HepG2 (cell line): ENCODE measurements around the gene HOXA5. TPM values are rescaled to one million over a fixed set of nuclear protein-coding genes. Genes with fewer than 3 reads are reported as not detected.

Experiments used
- ATAC-seq: fragments of 200-7000 bp; cut with Tn5 transposase; 3 replicates; pipeline ENCODE4 v1.9.1; 2020; ENCODE audit warnings: mild to moderate bottlenecking, moderate library complexity
- BruUV-seq: library from RNA; stranded (reverse); fragments of 400-500 nt; replicated peaks from 2 replicates; lab custom pipeline; 2021; lab: Mats Ljungman, UMichigan
- CTCF ChIA-PET: fragments of 300-600 bp; formaldehyde crosslinking; extraction: SDS; loops from one replicate; lab custom pipeline; 2021; ENCODE audit warnings: low total read pairs, inconsistent platforms, low intra/inter-chr PET ratio; lab: Yijun Ruan, JAX
- POLR2A ChIA-PET: fragments of 350-600 bp; sonication (Branson Sonifier 250); formaldehyde crosslinking; loops from one replicate; lab custom pipeline; 2020; ENCODE audit warnings: antibody characterized with exemption, inconsistent platforms; lab: Yijun Ruan, JAX
- DNase-seq: peaks from one replicate; pipeline ENCODE4 v3.0.0-alpha.2; 2015; ENCODE audit warnings: low spot score
- FAIRE-seq: peaks from 3 replicates; lab custom pipeline; 2011; peaks lifted over from hg19 to GRCh38; lab: Jason Lieb, UNC
- H2AFZ ChIP-seq: one replicate; pipeline ENCODE4 v1.6.1; 2011; ENCODE audit warnings: low read length, inconsistent platforms
- H3K27ac ChIP-seq: fragments of 300-600 bp; 3 replicates; pipeline ENCODE4 v1.8.0; 2011; ENCODE audit warnings: mixed run types, mild to moderate bottlenecking, mixed read lengths, low read length, inconsistent platforms; ENCODE audit not compliant: insufficient read depth; ENCODE audit errors: extremely low read length
- H3K27me3 ChIP-seq, 2 experiments: fragments of 200-600 bp in 1 of 2; 2 replicates in 1 of 2; 3 replicates in 1 of 2; pipeline versions ENCODE4 v1.6.0 to v1.8.0; 2011; ENCODE audit warnings: low read length in 2 of 2, mild to moderate bottlenecking in 2 of 2, moderate library complexity in 2 of 2, inconsistent platforms in 1 of 2; ENCODE audit not compliant: insufficient read depth in 2 of 2, control insufficient read depth in 1 of 2
- H3K36me3 ChIP-seq, 2 experiments: fragments of 200-600 bp in 1 of 2; replicated peaks in 1 of 2; 2 replicates in 1 of 2; 3 replicates in 1 of 2; pipeline versions ENCODE4 v1.5.1 to v1.8.0; 2011; ENCODE audit warnings: low read length in 2 of 2, inconsistent platforms in 1 of 2; ENCODE audit not compliant: insufficient read depth in 2 of 2, control insufficient read depth in 1 of 2
- H3K4me1 ChIP-seq: 2 replicates; pipeline ENCODE4 v1.5.1; 2012; ENCODE audit warnings: low read length, inconsistent platforms; ENCODE audit not compliant: insufficient read depth
- H3K4me2 ChIP-seq: 2 replicates; pipeline ENCODE4 v1.6.0; 2011; ENCODE audit warnings: low read depth, low read length, inconsistent platforms
- H3K4me3 ChIP-seq, 3 experiments: fragments of 200-600 bp in 1 of 3; sonication (generic), shearing (Covaris generic) in 1 of 3; replicated peaks in 1 of 3; 2 replicates each; pipeline ENCODE4 v1.5.1; 2011 to 2016; ENCODE audit warnings: low read length in 3 of 3, inconsistent platforms in 2 of 3, low read depth in 2 of 3, mild to moderate bottlenecking in 2 of 3, control low read depth in 1 of 3, mixed read lengths in 1 of 3; ENCODE audit not compliant: insufficient read depth in 1 of 3
- H3K79me2 ChIP-seq: one replicate; pipeline ENCODE4 v1.6.1; 2011; ENCODE audit warnings: low read length, inconsistent platforms; ENCODE audit not compliant: insufficient read depth
- H3K9ac ChIP-seq: 2 replicates; pipeline ENCODE4 v1.6.0; 2011; ENCODE audit warnings: mild to moderate bottlenecking, low read depth, low read length, inconsistent platforms; ENCODE audit not compliant: insufficient read depth
- H3K9me3 ChIP-seq: 2 replicates; pipeline ENCODE4 v1.5.1; 2012; ENCODE audit warnings: mild to moderate bottlenecking, low read length
- H4K20me1 ChIP-seq: 2 replicates; pipeline ENCODE4 v1.6.0; 2011; ENCODE audit warnings: inconsistent platforms, mild to moderate bottlenecking, low read length, moderate library complexity; ENCODE audit not compliant: insufficient read depth
- FOXC1 ChIP-seq: sonication (generic); formaldehyde crosslinking; IDR thresholded peaks from 2 replicates; pipeline ENCODE4 v1.8.0; 2022; ENCODE audit warnings: mild to moderate bottlenecking, missing genetic modification reagents, borderline replicate concordance
- HHEX ChIP-seq: IDR thresholded peaks from 2 replicates; pipeline ENCODE4 v1.6.1; 2016; ENCODE audit warnings: control low read depth
- MAFF ChIP-seq: IDR thresholded peaks from 2 replicates; pipeline ENCODE4 v1.6.1; 2011; ENCODE audit warnings: low read depth, low read length, improper control_type of control experiment
- MIXL1 ChIP-seq: IDR thresholded peaks from 2 replicates; pipeline ENCODE4 v1.6.1; 2016
- SMARCC2 ChIP-seq: fragments of 450-650 bp; IDR thresholded peaks from 2 replicates; pipeline ENCODE4 v1.6.1; 2017; ENCODE audit warnings: antibody characterized with exemption, mild to moderate bottlenecking
- SP140L ChIP-seq: sonication (generic); formaldehyde crosslinking; IDR thresholded peaks from 2 replicates; pipeline ENCODE4 v1.4.0; 2020; ENCODE audit warnings: missing genetic modification reagents, borderline replicate concordance
- ZFP62 ChIP-seq: sonication (generic); formaldehyde crosslinking; IDR thresholded peaks from 2 replicates; pipeline ENCODE4 v1.4.0; 2020; ENCODE audit warnings: missing genetic modification reagents
- ZNF3 ChIP-seq: IDR thresholded peaks from 2 replicates; pipeline ENCODE4 v1.7.0; 2017; ENCODE audit warnings: inconsistent platforms
- ZNF543 ChIP-seq: sonication (generic); formaldehyde crosslinking; IDR thresholded peaks from 2 replicates; pipeline ENCODE4 v1.4.0; 2020; ENCODE audit warnings: mild to moderate bottlenecking, missing genetic modification reagents
- ZNF782 ChIP-seq: sonication (generic); formaldehyde crosslinking; IDR thresholded peaks from 2 replicates; pipeline ENCODE4 v1.4.0; 2020; ENCODE audit warnings: missing genetic modification reagents, mild to moderate bottlenecking, borderline replicate concordance
- WGBS: methylation state at CpG from one replicate; pipeline ENCODE4 v1.1.6; 2017; ENCODE audit warnings: low lambda C conversion rate; 5-methylcytosine and 5-hydroxymethylcytosine counted together
- in situ Hi-C: cut with HindIII; loops from 2 replicates; pipeline ENCODE4 v1.10.0; 2017; ENCODE audit warnings: low pct_unique_long_range_greater_than_20kb; ENCODE audit not compliant: extremely low pct_ligation_motif_present
- intact Hi-C: fragments of 100-400 bp; cut with micrococcal nuclease; formaldehyde crosslinking; loops from one replicate; pipeline ENCODE4 v1.10.0; 2022; ENCODE audit not compliant: unreplicated experiment
- polyA plus RNA-seq, 8 experiments: library from polyadenylated mRNA; depleted of rRNA in 3 of 8; stranded (reverse) in 7 of 8; unstranded in 1 of 8; fragments of >200 nt; fragmentation: Illumina TruSeq in 4 of 8; extraction: Trizol in 4 of 8; gene quantifications; 2 replicates each; pipeline versions ENCODE4 v1.2.1 to v1.2.3, GENCODE V29; 2011 to 2016; ENCODE audit warnings: low read depth in 4 of 8, missing spikeins in 1 of 8, mixed read lengths in 1 of 8; ENCODE audit not compliant: insufficient read depth in 1 of 8
- total RNA-seq, 5 experiments: library from RNA; depleted of rRNA; stranded (reverse); fragments of >200 nt; fragmentation: Illumina TruSeq; extraction: Trizol; gene quantifications; 2 replicates each; pipeline ENCODE4 v1.2.3, GENCODE V29; 2016; ENCODE audit warnings: low read depth in 1 of 5
- TF ChIP-seq, protein P1 (sequence below): sonication (generic); formaldehyde crosslinking; IDR thresholded peaks from 2 replicates; pipeline ENCODE4 v1.4.0; 2020; ENCODE audit warnings: missing genetic modification reagents
- TF ChIP-seq, protein P2 (sequence below): sonication (generic); formaldehyde crosslinking; IDR thresholded peaks from 2 replicates; pipeline ENCODE4 v1.5.0; 2020; ENCODE audit warnings: missing genetic modification reagents
- TF ChIP-seq, protein P3 (sequence below): sonication (generic); formaldehyde crosslinking; IDR thresholded peaks from 2 replicates; pipeline ENCODE4 v1.5.1; 2020; ENCODE audit warnings: mild to moderate bottlenecking, missing genetic modification reagents, moderate library complexity

The HOXA5 gene
- total and polyA plus RNA-seq, 2 of the 13 experiments (the other 11 are each of a cell fraction or from before 2014, with no cell fraction given) = 3.2 to 3.6 TPM

DNA sequence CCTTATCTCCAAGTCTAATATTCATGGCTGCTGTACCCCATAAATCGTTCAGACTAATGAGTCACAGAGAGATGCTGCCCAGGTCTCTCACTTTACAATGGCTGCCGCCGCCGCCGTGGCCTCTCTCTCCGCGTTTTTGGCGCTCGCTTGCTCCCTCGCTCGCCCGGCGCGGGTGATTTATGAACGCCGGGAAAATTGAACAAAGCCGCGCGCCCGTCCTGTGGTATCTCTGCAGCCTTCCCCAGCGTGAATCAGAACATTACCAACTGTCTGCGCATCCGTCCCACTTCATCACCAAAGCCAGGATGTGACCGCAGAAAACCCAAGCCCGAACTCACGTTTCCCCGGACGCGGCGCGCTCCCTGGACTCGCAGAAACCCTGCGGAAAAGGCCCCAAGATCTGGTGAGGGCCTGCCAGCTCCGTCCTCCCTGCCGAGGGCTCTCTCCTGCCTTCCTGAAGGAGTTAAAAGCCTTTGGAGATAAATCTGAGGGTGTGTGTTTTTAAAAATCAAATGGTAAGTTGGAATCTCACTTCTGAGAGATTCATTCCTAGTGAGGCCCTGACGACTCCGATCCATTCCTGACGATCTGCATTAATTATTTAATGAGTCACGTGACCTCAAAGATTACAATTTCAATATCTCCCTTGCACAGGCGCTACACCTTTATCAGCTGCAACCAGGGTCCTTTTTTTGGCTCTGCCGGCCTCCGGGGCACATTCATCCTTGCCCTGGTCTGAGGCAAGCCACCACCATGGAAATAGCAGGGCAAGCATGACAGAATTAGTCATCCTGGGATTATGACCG lies 19.2 kb downstream of the HOXA5 start (continued):
- TF ChIP-seq ZNF782 (CRISPR knock-in tag) = no peak
- TF ChIP-seq, protein P1, sequence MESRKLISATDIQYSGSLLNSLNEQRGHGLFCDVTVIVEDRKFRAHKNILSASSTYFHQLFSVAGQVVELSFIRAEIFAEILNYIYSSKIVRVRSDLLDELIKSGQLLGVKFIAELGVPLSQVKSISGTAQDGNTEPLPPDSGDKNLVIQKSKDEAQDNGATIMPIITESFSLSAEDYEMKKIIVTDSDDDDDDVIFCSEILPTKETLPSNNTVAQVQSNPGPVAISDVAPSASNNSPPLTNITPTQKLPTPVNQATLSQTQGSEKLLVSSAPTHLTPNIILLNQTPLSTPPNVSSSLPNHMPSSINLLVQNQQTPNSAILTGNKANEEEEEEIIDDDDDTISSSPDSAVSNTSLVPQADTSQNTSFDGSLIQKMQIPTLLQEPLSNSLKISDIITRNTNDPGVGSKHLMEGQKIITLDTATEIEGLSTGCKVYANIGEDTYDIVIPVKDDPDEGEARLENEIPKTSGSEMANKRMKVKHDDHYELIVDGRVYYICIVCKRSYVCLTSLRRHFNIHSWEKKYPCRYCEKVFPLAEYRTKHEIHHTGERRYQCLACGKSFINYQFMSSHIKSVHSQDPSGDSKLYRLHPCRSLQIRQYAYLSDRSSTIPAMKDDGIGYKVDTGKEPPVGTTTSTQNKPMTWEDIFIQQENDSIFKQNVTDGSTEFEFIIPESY (CRISPR knock-in tag) = no peak
- TF ChIP-seq MIXL1 (CRISPR knock-in tag) = no peak
- no peak for TF ChIP-seq SMARCC2
- no peak for TF ChIP-seq ZNF543 (CRISPR knock-in tag)
- TF ChIP-seq ZFP62 = no peak
- TF ChIP-seq HHEX (CRISPR knock-in tag) = no peak
- no peak for TF ChIP-seq SP140L

DNA sequence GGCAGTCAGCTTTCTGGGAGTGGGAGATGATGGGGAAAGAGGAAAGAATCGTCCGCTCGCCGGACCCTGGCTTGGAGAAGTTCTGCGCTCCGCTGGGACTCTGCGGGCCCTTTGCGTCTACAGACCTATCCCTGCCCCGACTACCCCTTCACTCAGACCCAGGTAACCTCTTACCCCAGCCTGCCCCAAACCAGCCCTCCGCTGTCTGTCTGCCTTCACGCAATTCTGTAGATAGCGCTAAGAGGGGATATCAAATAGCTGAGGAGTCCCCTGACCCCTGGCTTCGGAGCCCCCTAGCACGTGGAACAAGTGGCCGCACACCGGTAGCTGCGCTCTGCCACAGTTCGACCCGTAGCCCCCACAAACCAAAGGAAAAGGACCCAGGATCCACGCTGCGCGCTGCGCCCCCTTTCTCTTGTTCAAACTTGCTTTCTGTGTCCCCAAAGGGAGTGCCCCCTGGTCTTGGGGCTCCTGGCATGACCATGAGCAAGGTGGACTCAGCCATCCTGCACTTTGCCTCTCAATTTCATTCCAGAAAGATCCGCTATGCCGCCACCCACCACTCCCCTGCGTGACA lies 19.9 kb downstream of the HOXA5 start:
- peak overlapping the region; percentile 87 for H3K4me2 ChIP-seq
- no TSS peak for BruUV-seq
- H3K9me3 ChIP-seq = no peaks in the 10 kb centered on the region
- FAIRE-seq (no peak), DNase-seq (no peak), ATAC-seq (no peak)
- H3K27me3 ChIP-seq = no peaks in the 10 kb centered on the region; a peak in 1 of 5 replicates
- H3K27ac ChIP-seq = peak overlapping the region; percentile 96
- peaks cover 6% of the 10 kb centered on the region; the same call in 1 of the 2 replicates for H4K20me1 ChIP-seq
- in situ Hi-C loops = no loop called here
- intact Hi-C loops = no loop called here
- peak overlapping the region; percentile 82 to 95 (median 87) for H3K4me3 ChIP-seq
- peaks cover 81% of the 10 kb centered on the region for H3K4me1 ChIP-seq
- no peak overlapping the region for H2AFZ ChIP-seq
- peaks cover 46% of the 10 kb centered on the region for H3K79me2 ChIP-seq
- ChIA-PET POLR2A (interaction anchor here (1.9 to 5.8 kb wide), 6 partner anchors 9 to 434 kb away, joined by 6 to 118 read pairs (median 12); partner anchors contain the start of genes HOXA4 and SKAP2), CTCF (no interaction called here)
- peaks cover 0 to 8% of the 10 kb centered on the region in 2 experiments; a peak in 1 of 5 replicates for H3K36me3 ChIP-seq
- H3K9ac ChIP-seq = peak overlapping the region; percentile 88
- WGBS = 76% methylated on average over 26 of the region's 26 CpGs
- TF ChIP-seq, protein P2, sequence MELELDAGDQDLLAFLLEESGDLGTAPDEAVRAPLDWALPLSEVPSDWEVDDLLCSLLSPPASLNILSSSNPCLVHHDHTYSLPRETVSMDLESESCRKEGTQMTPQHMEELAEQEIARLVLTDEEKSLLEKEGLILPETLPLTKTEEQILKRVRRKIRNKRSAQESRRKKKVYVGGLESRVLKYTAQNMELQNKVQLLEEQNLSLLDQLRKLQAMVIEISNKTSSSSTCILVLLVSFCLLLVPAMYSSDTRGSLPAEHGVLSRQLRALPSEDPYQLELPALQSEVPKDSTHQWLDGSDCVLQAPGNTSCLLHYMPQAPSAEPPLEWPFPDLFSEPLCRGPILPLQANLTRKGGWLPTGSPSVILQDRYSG = no peak
- TF ChIP-seq FOXC1 = 0 out of 2 replicates have a peak, but pooled peaks have one; percentile 8
- TF ChIP-seq MAFF = no peak
- TF ChIP-seq, protein P3, sequence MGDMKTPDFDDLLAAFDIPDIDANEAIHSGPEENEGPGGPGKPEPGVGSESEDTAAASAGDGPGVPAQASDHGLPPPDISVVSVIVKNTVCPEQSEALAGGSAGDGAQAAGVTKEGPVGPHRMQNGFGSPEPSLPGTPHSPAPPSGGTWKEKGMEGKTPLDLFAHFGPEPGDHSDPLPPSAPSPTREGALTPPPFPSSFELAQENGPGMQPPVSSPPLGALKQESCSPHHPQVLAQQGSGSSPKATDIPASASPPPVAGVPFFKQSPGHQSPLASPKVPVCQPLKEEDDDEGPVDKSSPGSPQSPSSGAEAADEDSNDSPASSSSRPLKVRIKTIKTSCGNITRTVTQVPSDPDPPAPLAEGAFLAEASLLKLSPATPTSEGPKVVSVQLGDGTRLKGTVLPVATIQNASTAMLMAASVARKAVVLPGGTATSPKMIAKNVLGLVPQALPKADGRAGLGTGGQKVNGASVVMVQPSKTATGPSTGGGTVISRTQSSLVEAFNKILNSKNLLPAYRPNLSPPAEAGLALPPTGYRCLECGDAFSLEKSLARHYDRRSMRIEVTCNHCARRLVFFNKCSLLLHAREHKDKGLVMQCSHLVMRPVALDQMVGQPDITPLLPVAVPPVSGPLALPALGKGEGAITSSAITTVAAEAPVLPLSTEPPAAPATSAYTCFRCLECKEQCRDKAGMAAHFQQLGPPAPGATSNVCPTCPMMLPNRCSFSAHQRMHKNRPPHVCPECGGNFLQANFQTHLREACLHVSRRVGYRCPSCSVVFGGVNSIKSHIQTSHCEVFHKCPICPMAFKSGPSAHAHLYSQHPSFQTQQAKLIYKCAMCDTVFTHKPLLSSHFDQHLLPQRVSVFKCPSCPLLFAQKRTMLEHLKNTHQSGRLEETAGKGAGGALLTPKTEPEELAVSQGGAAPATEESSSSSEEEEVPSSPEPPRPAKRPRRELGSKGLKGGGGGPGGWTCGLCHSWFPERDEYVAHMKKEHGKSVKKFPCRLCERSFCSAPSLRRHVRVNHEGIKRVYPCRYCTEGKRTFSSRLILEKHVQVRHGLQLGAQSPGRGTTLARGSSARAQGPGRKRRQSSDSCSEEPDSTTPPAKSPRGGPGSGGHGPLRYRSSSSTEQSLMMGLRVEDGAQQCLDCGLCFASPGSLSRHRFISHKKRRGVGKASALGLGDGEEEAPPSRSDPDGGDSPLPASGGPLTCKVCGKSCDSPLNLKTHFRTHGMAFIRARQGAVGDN = peak; percentile 26; the same call in 1 of the 2 replicates
- no peak for TF ChIP-seq ZNF3 (CRISPR knock-in tag)
